ENCODE results near the gene CEP55. TPM values are rescaled to one million over a fixed set of nuclear protein-coding genes. Genes with fewer than 3 reads are reported as not detected.

Gene CEP55
- total RNA-seq, 1 experiment from 2014 or later: 17.3 TPM

DNA sequence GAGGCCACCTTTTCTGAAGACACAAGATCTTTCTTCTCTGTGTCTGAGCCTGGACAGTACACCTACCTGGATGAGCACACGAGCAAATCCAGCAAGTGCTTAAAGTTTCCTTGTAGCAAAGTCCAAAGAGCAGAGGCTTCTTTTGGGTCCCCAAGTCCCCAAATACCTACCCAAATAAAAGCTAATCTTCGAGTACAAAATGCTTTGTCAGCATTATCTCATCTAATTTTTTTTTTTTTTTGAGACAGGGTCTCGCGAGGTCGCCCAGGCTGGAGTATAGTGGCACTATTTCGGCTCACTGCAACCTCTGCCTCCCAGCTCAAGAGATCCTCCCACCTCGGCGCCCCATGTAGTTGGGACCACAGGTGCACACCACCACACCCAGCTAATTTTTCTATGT is 38.9 kb upstream of the CEP55 start:
- POLR2A ChIA-PET: interaction anchor here (1.2 kb wide), 1 partner anchor 12 kb away, joined by 7 read pairs; no protein-coding TSS in a partner anchor
- no peak for TF ChIP-seq RORB (CRISPR knock-in tag; IDR thresholded peaks at IDR 0.05)
- TF ChIP-seq, protein P1, sequence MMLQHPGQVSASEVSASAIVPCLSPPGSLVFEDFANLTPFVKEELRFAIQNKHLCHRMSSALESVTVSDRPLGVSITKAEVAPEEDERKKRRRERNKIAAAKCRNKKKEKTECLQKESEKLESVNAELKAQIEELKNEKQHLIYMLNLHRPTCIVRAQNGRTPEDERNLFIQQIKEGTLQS (CRISPR knock-in tag; conservative IDR thresholded peaks at IDR 0.05): no peak
- DNase-seq (ENCODE audit: low spot score): no peak

GRCh38 chr10:93458821-93459257 is 37.6 kb upstream of the CEP55 start:
- Mint-ChIP-seq H3K27ac (no peak overlapping the region; the same call in 1 of the 2 replicates), H3K4me3 (no peak overlapping the region), H3K36me3 (no peaks in the 10 kb centered on the region), H3K4me1 (peaks cover 12% of the 10 kb centered on the region), H3K9me3 (peaks cover 6% of the 10 kb centered on the region; the same call in 1 of the 2 replicates), H3K27me3 (ENCODE audit: low read depth) (no peaks in the 10 kb centered on the region)
- TF ChIP-seq, protein P2, sequence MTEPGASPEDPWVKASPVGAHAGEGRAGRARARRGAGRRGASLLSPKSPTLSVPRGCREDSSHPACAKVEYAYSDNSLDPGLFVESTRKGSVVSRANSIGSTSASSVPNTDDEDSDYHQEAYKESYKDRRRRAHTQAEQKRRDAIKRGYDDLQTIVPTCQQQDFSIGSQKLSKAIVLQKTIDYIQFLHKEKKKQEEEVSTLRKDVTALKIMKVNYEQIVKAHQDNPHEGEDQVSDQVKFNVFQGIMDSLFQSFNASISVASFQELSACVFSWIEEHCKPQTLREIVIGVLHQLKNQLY (CRISPR knock-in tag; IDR thresholded peaks at IDR 0.05): no peak
- TF ChIP-seq ATF1 (CRISPR knock-in tag; IDR thresholded peaks at IDR 0.05) (no peak), EMX1 (CRISPR knock-in tag; IDR thresholded peaks at IDR 0.05) (no peak), GRHL2 (CRISPR knock-in tag; IDR thresholded peaks at IDR 0.05; ENCODE audit: insufficient replicate concordance, severe bottlenecking) (no peak), KAT7 (CRISPR knock-in tag; IDR thresholded peaks at IDR 0.05; ENCODE audit: borderline replicate concordance) (no peak)
- peak; percentile 74 for ATAC-seq
- ChIA-PET CTCF (interaction anchor here (0.5 to 2.0 kb wide), 3 partner anchors 23 to 53 kb away, joined by 3 to 12 read pairs (median 3); partner anchors contain the start of gene MYOF), POLR2A (no interaction called here)
- DNase-seq (ENCODE audit: low spot score): no peak

More for the DNA sequence above, 38.9 kb upstream of the CEP55 start:
- Mint-ChIP-seq H3K27me3 (ENCODE audit: low read depth) (no peaks in the 10 kb centered on the region), H3K36me3 (no peaks in the 10 kb centered on the region), H3K27ac (no peak overlapping the region), H3K4me3 (no peak overlapping the region), H3K4me1 (peaks cover 12% of the 10 kb centered on the region), H3K9me3 (peaks cover 6% of the 10 kb centered on the region; the same call in 1 of the 2 replicates)
- no peak for ATAC-seq
- CTCF ChIA-PET: interaction anchor here (0.8 to 1.3 kb wide), 2 partner anchors 25 to 81 kb away, joined by 3 to 5 read pairs; partner anchors contain the start of gene MYOF

- ChIA-PET CTCF (interaction anchor here (0.5 to 2.0 kb wide), 2 partner anchors 23 to 26 kb away, joined by 3 to 12 read pairs; partner anchors contain the start of gene MYOF), POLR2A (no interaction called here)
- Mint-ChIP-seq H3K4me3 (no peak overlapping the region), H3K36me3 (no peaks in the 10 kb centered on the region), H3K27me3 (ENCODE audit: low read depth) (no peaks in the 10 kb centered on the region), H3K9me3 (peaks cover 6% of the 10 kb centered on the region; the same call in 1 of the 2 replicates), H3K27ac (no peak overlapping the region), H3K4me1 (peaks cover 12% of the 10 kb centered on the region)
- DNase-seq (ENCODE audit: low spot score): no peak
- ATAC-seq: no peak
- no peak for TF ChIP-seq USF1 (CRISPR knock-in tag; IDR thresholded peaks at IDR 0.05)
- no peak for TF ChIP-seq PRRX2 (CRISPR knock-in tag; IDR thresholded peaks at IDR 0.05)
- TF ChIP-seq SMAD4 (CRISPR knock-in tag; IDR thresholded peaks at IDR 0.05): no peak
- no peak for TF ChIP-seq MXD4 (CRISPR knock-in tag; IDR thresholded peaks at IDR 0.05; ENCODE audit: borderline replicate concordance)
- TF ChIP-seq ZNF317 (CRISPR knock-in tag; IDR thresholded peaks at IDR 0.05; ENCODE audit: borderline replicate concordance, low read depth): no peak
These were observed 36.9 kb upstream of the CEP55 start for GRCh38 chr10:93459466-93459865.

GRCh38 chr10:93461109-93461806 is 35.2 kb upstream of the CEP55 start:
- Mint-ChIP-seq H3K36me3 (no peaks in the 10 kb centered on the region), H3K9me3 (peaks cover 6% of the 10 kb centered on the region; the same call in 1 of the 2 replicates), H3K27me3 (ENCODE audit: low read depth) (no peaks in the 10 kb centered on the region), H3K4me1 (peaks cover 15% of the 10 kb centered on the region), H3K4me3 (no peak overlapping the region), H3K27ac (no peak overlapping the region)
- ATAC-seq (no peak), DNase-seq (ENCODE audit: low spot score) (no peak)
- ChIA-PET CTCF (interaction anchor here (0.9 to 4.5 kb wide), 5 partner anchors 10 to 85 kb away, joined by 3 to 22 read pairs (median 5); partner anchors contain the start of gene MYOF), POLR2A (no interaction called here)
- TF ChIP-seq JAZF1 (CRISPR knock-in tag; IDR thresholded peaks at IDR 0.05): no peak
- no peak for TF ChIP-seq PRRX2 (CRISPR knock-in tag; IDR thresholded peaks at IDR 0.05)
- TF ChIP-seq CREB1 (CRISPR knock-in tag; IDR thresholded peaks at IDR 0.05): no peak
- TF ChIP-seq AFF4 (CRISPR knock-in tag; IDR thresholded peaks at IDR 0.05; ENCODE audit: borderline replicate concordance): no peak
- no peak for TF ChIP-seq NR1H2 (CRISPR knock-in tag; IDR thresholded peaks at IDR 0.05)
- no peak for TF ChIP-seq CBFB (CRISPR knock-in tag; IDR thresholded peaks at IDR 0.05; ENCODE audit: low read depth)
- TF ChIP-seq NFYB (CRISPR knock-in tag; conservative IDR thresholded peaks at IDR 0.05; ENCODE audit: low read depth): no peak
- TF ChIP-seq, protein P3, sequence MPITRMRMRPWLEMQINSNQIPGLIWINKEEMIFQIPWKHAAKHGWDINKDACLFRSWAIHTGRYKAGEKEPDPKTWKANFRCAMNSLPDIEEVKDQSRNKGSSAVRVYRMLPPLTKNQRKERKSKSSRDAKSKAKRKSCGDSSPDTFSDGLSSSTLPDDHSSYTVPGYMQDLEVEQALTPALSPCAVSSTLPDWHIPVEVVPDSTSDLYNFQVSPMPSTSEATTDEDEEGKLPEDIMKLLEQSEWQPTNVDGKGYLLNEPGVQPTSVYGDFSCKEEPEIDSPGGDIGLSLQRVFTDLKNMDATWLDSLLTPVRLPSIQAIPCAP (CRISPR knock-in tag; IDR thresholded peaks at IDR 0.05): no peak
